ENCODE results near the gene CDK10.

Gene CDK10

GRCh38 chr16:89732918-89733242 lies 46.4 kb downstream of the CDK10 start:
- DNase-seq (ENCODE audit: low read depth, low spot score): no peak
- H3K4me3 ChIP-seq (ENCODE audit: low read depth, low read length): no peak overlapping the region
- POLR2A ChIA-PET: interaction anchor here (1.2 kb wide), 1 partner anchor 9 kb away, joined by 3 read pairs; no protein-coding TSS in a partner anchor
- no peak for TF ChIP-seq CTCF (IDR thresholded peaks at IDR 0.05; ENCODE audit: insufficient read depth, low read length, missing control alignments)
- CTCF ChIA-PET: interaction anchor here (1.4 to 1.5 kb wide), 2 partner anchors 128 kb away, joined by 3 to 4 read pairs; no protein-coding TSS in a partner anchor

DNA sequence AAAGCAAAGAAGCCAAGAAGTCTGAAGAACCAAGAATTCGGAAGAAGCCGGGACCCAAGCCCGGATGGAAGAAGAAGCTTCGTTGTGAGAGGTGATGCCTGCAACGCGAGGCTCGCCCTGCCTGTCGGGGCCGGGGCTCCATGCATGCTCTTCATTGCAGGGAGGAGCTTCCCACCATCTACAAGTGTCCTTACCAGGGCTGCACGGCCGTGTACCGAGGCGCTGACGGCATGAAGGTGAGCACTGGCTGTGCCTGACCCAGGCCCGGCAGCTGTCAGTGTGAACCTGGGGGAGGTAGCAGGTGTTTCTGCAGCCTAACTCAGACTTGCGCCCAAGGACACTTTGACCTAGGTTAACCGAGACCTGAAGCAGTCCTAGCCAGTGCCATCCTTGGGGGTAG lies 46.8 kb downstream of the CDK10 start:
- no peak for DNase-seq (ENCODE audit: low read depth, low spot score)
- TF ChIP-seq CTCF (IDR thresholded peaks at IDR 0.05; ENCODE audit: insufficient read depth, low read length, missing control alignments): no peak
- ChIA-PET POLR2A (interaction anchor here (1.2 kb wide), 1 partner anchor 8 kb away, joined by 3 read pairs; no protein-coding TSS in a partner anchor), CTCF (interaction anchor here (1.3 to 1.5 kb wide), 3 partner anchors 60 to 128 kb away, joined by 3 to 4 read pairs (median 4); no protein-coding TSS in a partner anchor)
- H3K4me3 ChIP-seq (ENCODE audit: low read depth, low read length): no peak overlapping the region

DNA sequence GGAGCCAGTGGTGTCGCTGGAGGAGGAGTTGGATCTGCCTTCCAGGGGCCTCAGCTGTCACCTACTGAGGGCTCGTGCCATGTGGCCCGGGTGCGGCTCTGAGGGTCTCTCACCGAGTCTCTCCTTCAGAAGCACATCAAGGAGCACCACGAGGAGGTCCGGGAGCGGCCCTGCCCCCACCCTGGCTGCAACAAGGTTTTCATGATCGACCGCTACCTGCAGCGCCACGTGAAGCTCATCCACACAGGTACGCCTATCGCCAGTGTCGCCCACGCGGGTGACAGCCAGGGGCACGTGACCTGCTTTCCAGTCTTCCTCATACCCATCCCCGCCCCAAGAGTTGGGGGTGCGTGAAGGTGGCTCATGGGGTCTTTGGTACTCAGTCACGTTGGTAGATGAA lies 47.3 kb downstream of the CDK10 start:
- POLR2A ChIA-PET: interaction anchor here (1.2 kb wide), 1 partner anchor 8 kb away, joined by 3 read pairs; no protein-coding TSS in a partner anchor
- CTCF ChIA-PET: interaction anchor here (1.3 to 1.4 kb wide), 2 partner anchors 59 to 127 kb away, joined by 3 to 4 read pairs; no protein-coding TSS in a partner anchor
- H3K4me3 ChIP-seq (ENCODE audit: low read depth, low read length): no peak overlapping the region
- TF ChIP-seq CTCF (IDR thresholded peaks at IDR 0.05; ENCODE audit: insufficient read depth, low read length, missing control alignments): no peak
- no peak for DNase-seq (ENCODE audit: low read depth, low spot score)

GRCh38 chr16:89736554-89736953 lies 50.1 kb downstream of the CDK10 start:
- DNase-seq (ENCODE audit: low read depth, low spot score): no peak
- POLR2A ChIA-PET: no interaction called here
- CTCF ChIA-PET: no interaction called here
- no peak overlapping the region for H3K4me3 ChIP-seq (ENCODE audit: low read depth, low read length)
- TF ChIP-seq CTCF (IDR thresholded peaks at IDR 0.05; ENCODE audit: insufficient read depth, low read length, missing control alignments): no peak

- no peak for DNase-seq (ENCODE audit: low read depth, low spot score)
- no peak for TF ChIP-seq CTCF (IDR thresholded peaks at IDR 0.05; ENCODE audit: insufficient read depth, low read length, missing control alignments)
- ChIA-PET POLR2A (interaction anchor here (1.0 kb wide), 1 partner anchor 24 kb away, joined by 4 read pairs; no protein-coding TSS in a partner anchor), CTCF (interaction anchor here (1.0 kb wide), 2 partner anchors 10 to 56 kb away, joined by 3 read pairs; no protein-coding TSS in a partner anchor)
- no peak overlapping the region for H3K4me3 ChIP-seq (ENCODE audit: low read depth, low read length)
Measured at GRCh38 chr16:89737341-89738071, 51.0 kb downstream of the CDK10 start.

DNA sequence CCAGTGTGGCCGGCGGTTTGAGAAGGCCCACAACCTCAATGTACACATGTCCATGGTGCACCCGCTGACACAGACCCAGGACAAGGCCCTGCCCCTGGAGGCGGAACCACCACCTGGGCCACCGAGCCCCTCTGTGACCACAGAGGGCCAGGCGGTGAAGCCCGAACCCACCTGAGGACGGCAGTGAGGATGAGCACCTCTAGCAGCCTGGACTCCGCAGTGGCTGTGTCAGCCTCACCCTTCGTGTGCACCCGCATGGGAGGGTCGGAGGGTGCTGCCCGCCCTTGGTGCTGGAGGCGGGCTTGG lies 51.5 kb downstream of the CDK10 start:
- ChIA-PET POLR2A (no interaction called here), CTCF (no interaction called here)
- no peak for TF ChIP-seq CTCF (IDR thresholded peaks at IDR 0.05; ENCODE audit: insufficient read depth, low read length, missing control alignments)
- no peak overlapping the region for H3K4me3 ChIP-seq (ENCODE audit: low read depth, low read length)
- DNase-seq (ENCODE audit: low read depth, low spot score): no peak
